Activated CD8-positive, alpha-beta memory T cell treated with anti-CD3 and anti-CD28 coated beads for 36 hours (primary cell): ENCODE results near the gene PCNX1. TPM values are rescaled to one million over a fixed set of nuclear protein-coding genes. Genes with fewer than 3 reads are reported as not detected.
"Not testable (repeated sequence)": the region's sequence is repeated elsewhere in the genome, so short reads cannot be mapped to it uniquely, and the experiment has no call there.

Experiments used
- CTCF ChIA-PET: fragments of 350-600 bp; sonication (Branson Sonifier 250); formaldehyde crosslinking; loops from one replicate; lab custom pipeline; 2021; ENCODE audit warnings: antibody characterized with exemption; lab: Charles Lee
- POLR2A ChIA-PET: fragments of 350-600 bp; sonication (Branson Sonifier 250); formaldehyde crosslinking; loops from one replicate; lab custom pipeline; 2021; ENCODE audit warnings: antibody characterized with exemption; lab: Charles Lee
- total RNA-seq, 2 experiments: library from RNA; stranded (reverse); gene quantifications; one replicate each; pipeline ENCODE4 v1.2.3, GENCODE V29; 2021

PCNX1 gene
- total RNA-seq, 2 experiments from 2014 or later = 40.7 to 41.5 TPM

DNA sequence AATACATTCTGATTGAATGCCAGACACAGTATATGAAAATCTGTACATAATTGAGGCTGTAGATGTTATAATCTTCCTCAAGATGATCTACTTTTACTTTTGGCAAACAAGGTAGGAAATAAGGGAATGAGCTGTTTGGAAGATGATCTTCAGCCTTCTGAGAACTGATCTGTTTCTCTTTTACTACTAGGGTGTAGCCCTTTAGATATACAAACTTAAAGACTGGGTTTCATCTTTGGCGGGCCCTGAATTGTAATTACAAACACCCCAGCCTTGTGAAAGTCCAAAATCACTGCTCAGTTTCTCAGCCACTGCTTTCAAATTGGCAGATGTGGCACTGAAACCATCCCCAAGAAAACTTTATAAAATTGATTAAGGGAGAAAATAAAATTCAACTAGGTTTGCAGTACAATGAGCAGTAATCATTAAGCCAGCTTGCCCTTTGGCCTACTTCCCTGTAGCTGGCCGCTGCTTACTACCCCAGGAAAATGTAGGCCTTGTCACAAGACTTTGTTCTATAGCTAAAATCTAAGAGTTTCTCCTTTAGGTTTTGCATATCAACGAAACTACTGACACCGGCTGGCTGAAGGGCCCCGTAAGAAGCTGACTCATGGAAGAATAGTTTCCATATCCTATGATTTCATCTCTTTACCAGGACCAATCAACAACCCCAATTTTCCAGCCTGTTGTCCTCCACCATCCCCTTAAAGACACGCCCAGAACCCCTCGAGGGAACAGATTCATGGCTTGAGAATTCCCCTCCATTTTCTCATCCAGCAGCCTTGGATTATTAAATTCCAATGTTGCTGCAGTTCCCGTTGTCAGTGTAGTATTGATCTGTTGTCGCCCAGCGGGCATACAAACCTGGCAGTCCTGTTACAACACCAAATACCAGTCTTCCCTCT lies 210.8 kb downstream of the PCNX1 start:
- POLR2A ChIA-PET = no interaction called here
- CTCF ChIA-PET = interaction anchor here (1.6 kb wide), 1 partner anchor 14 kb away, joined by 6 read pairs; no protein-coding TSS in a partner anchor

DNA sequence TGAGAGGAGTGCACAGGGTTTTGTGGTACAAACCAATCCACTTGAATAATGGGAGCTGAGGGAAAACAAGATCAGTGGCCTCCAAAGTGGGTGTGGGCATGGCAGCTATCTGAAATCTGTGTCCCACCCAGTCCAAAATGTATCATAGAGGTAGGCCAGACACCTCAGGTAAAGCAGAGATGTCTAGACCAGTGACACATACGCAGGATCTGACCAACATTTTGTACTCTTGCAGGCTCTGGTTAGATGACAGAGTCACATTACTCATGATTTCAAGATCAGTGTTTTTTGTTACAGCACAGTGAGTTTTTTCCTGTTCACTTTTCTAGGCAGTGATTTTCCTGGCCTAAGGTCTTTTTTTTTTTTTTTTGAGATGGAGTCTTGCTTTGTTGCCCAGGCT lies 211.8 kb downstream of the PCNX1 start:
- CTCF ChIA-PET = interaction anchor here (1.6 kb wide), 1 partner anchor 15 kb away, joined by 6 read pairs; no protein-coding TSS in a partner anchor
- POLR2A ChIA-PET = no interaction called here

DNA sequence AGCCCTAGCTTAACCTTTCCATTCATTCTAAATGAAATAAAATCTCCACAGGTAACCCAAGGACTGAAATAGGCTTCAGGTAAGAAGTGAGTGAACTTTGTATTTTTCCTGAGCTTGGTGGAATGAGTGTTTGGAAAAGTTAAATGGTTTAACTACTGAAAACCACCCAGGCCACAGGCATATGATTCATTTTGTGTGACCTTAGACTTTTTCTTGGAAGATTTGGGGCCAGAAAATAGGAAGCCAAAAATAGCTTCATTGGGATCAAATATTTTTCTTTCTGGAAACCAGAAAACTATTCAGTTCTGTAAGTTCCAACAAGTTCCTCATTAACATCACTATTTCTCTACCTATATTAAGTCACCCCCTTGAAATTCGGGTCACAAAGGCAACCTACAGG lies 212.6 kb downstream of the PCNX1 start:
- POLR2A ChIA-PET = no interaction called here

GRCh38 chr14:71121001-71121400 lies 213.7 kb downstream of the PCNX1 start:
- POLR2A ChIA-PET = no interaction called here
- CTCF ChIA-PET = interaction anchor here (0.9 kb wide), 1 partner anchor 18 kb away, joined by 3 read pairs; no protein-coding TSS in a partner anchor

More for the DNA sequence above, 212.6 kb downstream of the PCNX1 start:
- CTCF ChIA-PET = no interaction called here

DNA sequence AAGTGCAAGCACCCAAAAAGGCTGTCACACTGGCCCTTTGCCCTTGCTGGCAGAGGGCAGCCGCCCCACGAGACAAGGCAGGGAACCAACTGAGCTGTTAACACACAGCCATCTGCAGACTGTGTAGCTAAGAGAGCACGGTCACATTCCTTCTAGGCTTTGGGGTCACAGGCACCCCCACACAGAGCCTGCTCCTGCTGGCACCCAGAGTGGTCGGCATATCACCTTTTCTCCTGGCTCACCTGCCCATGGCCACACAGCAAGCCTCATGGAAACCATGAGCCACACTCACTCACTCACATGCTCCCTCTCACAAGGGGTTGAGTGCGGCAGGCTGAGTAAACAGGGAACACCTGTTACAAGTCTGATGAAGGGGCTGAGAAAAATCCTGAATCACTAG lies 214.5 kb downstream of the PCNX1 start:
- CTCF ChIA-PET = no interaction called here

DNA sequence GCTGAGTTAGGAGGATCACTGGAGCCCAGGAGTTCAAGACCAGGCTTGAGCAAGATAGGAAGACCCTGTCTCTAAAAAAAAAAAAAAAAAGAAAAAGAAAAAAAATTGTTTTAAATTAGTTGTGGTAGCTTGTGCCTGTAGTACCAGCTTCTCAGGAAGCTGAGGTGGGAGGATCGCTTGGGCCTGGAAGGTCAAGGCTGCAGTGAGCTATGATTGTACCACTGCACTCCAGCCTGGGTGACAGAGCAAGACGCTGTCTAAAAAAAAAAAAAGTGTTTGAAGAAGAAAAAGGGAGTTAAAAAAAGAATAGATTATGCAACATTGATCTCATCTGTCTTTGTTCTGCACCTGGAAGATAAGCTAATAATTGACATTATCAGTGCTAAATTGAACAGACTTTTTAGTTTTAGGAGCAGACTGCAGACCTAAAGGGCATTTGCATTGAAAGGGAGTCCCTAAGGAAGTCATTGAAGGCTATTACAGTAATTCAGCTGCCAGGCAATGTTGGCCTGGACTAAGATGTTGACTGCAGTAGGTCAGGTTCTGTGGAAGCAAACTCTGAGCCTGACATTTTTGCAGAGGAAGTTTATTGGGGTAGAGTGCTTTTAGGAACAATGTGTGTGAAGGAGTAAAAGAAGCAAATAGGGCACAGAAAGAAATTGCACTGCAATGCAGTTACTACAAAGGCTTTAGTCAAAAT lies 215.8 kb downstream of the PCNX1 start:
- POLR2A ChIA-PET = no interaction called here
- CTCF ChIA-PET = no interaction called here

More for the DNA sequence above, 214.5 kb downstream of the PCNX1 start:
- POLR2A ChIA-PET = no interaction called here

DNA sequence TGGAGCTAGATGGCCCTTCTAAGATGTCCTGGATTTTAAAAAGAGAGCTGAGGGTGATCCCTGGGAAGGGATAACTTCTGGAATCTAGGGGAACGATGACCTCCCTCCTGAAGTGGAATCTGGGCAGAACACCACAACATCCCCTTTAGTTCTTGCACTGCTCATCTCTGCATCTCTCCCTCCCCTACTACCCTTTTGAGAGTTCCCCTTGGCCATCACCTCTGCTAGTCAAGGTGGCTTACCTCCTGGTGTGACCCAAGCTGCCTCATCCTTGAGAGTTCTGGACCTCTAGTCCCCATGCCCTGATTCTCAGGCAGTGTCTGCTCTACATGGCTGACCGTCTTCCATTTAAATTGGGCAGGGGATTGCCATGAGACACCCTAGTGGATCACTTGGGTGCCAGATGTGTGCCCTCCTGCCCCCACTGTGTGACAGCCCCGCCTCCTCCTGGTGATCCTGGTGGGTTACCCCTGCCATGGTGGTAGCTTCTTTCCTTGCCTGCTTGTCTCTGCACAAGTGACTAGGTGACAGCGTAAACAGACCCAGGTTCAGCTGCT lies 216.4 kb downstream of the PCNX1 start:
- ChIA-PET CTCF (interaction anchor here (0.6 kb wide), 1 partner anchor 299 kb away, joined by 3 read pairs; no protein-coding TSS in a partner anchor), POLR2A (no interaction called here)

- CTCF ChIA-PET = interaction anchor here (2.7 kb wide), 1 partner anchor 624 kb away, joined by 12 read pairs; no protein-coding TSS in a partner anchor
- POLR2A ChIA-PET = not testable (repeated sequence)
These were observed 222.6 kb downstream of the PCNX1 start for GRCh38 chr14:71129716-71130490.

DNA sequence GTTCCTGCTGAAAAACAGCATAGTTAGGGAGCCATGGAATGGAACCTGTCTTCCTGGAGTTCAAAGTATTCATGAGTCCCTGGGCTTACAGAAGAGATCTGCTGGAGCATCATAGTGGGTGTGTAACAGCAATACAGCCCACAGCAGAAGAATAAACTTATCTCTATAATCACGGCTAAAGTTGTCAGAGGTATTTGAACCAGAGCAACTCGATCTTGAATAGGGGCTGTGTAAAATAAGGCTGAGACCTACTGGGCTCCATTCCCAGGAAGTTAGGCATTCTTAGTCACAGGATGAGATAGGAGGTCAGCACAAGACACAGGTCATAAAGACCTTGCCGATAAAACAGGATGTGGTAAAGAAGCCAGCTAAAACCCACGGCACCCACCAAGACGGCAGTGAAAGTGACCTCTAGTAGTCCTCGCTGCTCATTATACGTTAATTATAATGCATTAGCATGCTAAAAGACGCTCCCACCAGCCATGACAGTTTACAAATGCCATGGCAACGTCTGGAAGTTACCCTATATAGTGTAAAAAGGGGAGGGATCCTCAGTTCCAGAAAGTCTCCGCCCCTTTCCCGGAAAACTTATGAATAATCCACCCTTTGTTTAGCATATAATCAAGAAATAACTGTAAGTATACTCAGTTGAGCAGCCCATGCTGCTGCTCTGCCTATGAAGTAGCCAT lies 223.4 kb downstream of the PCNX1 start:
- POLR2A ChIA-PET = no interaction called here
- CTCF ChIA-PET = interaction anchor here (2.7 kb wide), 1 partner anchor 623 kb away, joined by 12 read pairs; no protein-coding TSS in a partner anchor

DNA sequence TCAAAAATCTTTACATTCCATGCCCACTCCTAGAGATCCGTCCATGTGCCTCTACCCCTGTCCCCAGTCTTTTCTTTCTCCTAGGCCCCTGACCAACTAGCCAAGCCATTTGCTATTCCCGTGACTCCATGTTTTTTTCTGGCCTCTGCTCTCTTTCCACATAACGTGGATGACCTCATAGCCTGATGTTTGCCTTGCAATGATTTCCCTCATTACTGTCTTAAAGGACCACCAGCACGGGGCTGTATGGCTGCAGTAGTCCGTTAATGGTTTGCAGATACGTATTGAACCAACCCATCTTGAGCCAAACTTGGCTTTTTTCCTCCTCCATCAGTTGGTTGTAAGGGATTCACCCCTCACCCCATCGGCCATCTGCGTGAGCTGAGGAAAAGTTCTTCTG lies 226.0 kb downstream of the PCNX1 start:
- CTCF ChIA-PET = no interaction called here
- POLR2A ChIA-PET = no interaction called here

GRCh38 chr14:71135496-71135895 lies 228.2 kb downstream of the PCNX1 start:
- CTCF ChIA-PET = interaction anchor here (1.5 kb wide), 1 partner anchor 618 kb away, joined by 3 read pairs; no protein-coding TSS in a partner anchor
- POLR2A ChIA-PET = interaction anchor here (0.6 kb wide), 1 partner anchor 312 kb away, joined by 11 read pairs; no protein-coding TSS in a partner anchor

- CTCF ChIA-PET = interaction anchor here (1.5 kb wide), 1 partner anchor 618 kb away, joined by 3 read pairs; no protein-coding TSS in a partner anchor
- POLR2A ChIA-PET = no interaction called here
These were observed 228.7 kb downstream of the PCNX1 start for GRCh38 chr14:71135911-71136310.

DNA sequence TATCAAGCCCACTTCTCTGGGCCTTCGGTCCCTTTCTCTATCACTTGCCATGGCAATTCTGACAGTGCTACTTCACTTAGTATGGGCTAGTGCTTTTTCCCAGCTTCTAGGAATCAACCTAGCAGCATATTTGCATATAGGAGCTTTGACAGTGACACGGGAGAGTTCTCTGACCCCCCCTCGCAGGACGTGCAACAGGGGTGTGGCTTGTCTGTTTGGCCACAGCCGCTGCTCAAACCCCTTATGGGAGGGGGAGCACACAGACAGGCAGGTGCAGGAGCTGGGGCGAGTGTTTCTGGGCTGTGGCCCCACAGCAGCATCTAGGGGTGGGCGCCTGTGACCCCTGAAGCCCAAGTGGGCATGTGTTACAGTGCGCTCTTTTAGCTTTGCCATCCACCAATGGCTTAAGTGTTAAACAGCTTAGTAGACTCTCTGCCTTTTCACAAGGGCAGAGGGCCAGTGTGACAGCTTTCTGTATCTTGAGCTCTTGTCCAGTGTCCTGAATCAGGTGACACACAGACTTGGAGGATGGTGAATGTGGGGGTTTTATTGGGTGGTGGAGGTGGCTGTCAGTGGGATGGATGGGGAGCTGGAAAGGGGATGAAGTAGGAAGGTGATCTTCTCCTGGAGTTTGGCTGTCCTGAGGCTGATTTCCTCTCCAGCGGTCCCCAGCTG lies 229.3 kb downstream of the PCNX1 start:
- CTCF ChIA-PET = interaction anchor here (1.4 to 1.5 kb wide), 2 partner anchors 617 to 623 kb away, joined by 3 to 4 read pairs; no protein-coding TSS in a partner anchor
- POLR2A ChIA-PET = no interaction called here

GRCh38 chr14:71137536-71138447 lies 230.5 kb downstream of the PCNX1 start:
- ChIA-PET POLR2A (no interaction called here), CTCF (interaction anchor here (1.1 to 1.5 kb wide), 6 partner anchors 17 to 621 kb away, joined by 3 to 4 read pairs (median 3); no protein-coding TSS in a partner anchor)

DNA sequence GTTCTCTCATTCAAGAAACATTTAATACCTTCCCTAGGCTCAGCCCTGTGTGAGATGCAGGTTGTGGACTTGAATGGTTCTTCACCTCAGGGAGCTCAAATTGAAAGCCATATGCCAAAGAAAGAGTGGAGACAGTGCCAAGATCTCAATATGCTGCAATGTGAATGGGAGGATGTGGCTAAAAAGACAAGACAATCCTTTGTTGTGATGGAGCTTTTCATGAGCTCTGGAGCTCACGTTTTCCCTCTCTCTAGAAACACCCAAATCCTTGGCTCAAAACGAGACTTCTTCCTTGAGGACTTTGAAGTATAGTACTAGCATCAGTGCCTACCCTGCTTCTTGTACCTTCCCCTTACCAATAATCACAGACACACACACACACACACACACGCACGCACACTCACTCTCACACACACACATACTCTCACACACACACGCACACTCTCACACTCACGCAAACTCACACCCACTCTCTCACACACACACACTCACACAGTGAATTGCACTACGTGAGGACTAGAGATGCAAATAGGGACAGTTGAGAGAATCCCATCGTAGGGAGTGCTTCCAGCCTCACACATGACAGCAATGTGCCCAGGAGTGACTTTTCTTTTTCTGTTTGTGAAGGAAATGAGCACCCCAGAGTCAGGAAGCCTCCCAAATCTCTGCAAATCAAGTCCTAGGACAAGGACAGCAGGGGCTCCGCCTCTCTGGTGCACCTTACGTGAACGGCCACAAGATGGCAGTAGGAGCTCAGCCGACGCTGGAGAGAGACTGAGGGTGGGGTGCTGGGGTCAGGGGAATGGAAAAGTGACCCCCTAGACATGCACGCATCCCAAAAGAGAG lies 231.4 kb downstream of the PCNX1 start:
- ChIA-PET CTCF (interaction anchor here (0.5 to 2.5 kb wide), 7 partner anchors 18 to 614 kb away, joined by 3 to 14 read pairs (median 4); no protein-coding TSS in a partner anchor), POLR2A (no interaction called here)
